Hepatocyte (in vitro differentiated cells): ENCODE measurements around the gene CREBL2.

Source experiments
- EZH2 ChIP-seq: fragments of 200-600 bp; sonication (generic); IDR thresholded peaks from 2 replicates; pipeline ENCODE4 v1.6.1; 2016; ENCODE audit warnings: antibody characterized with exemption, mild to moderate bottlenecking, borderline replicate concordance
- TF ChIP-seq, protein P1 (sequence below): fragments of 200-600 bp; sonication (generic); IDR thresholded peaks from 2 replicates; pipeline ENCODE4 v1.5.1; 2016; ENCODE audit warnings: antibody characterized with exemption, mild to moderate bottlenecking; ENCODE audit not compliant: poor library complexity

DNA sequence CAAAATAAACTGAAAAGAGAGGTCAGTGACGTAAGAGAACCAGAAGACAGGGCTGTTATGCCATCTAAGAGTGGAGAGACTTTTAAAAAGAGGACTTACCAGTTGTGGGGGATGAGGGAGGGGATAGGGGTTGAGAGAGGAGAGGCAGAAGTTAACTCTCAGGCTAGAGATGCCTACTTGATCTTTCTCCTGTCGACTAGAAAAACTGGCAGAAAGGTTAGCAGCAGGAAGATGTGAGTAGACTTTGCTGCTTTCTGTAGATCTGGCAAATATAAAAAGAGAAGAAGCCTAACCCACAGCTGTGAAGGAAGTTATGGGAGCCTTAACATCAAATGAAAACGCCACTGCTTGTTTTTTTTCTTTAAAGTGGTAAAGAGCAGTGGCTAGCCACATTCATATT is 10.7 kb downstream of the CREBL2 start:
- TF ChIP-seq, protein P1, sequence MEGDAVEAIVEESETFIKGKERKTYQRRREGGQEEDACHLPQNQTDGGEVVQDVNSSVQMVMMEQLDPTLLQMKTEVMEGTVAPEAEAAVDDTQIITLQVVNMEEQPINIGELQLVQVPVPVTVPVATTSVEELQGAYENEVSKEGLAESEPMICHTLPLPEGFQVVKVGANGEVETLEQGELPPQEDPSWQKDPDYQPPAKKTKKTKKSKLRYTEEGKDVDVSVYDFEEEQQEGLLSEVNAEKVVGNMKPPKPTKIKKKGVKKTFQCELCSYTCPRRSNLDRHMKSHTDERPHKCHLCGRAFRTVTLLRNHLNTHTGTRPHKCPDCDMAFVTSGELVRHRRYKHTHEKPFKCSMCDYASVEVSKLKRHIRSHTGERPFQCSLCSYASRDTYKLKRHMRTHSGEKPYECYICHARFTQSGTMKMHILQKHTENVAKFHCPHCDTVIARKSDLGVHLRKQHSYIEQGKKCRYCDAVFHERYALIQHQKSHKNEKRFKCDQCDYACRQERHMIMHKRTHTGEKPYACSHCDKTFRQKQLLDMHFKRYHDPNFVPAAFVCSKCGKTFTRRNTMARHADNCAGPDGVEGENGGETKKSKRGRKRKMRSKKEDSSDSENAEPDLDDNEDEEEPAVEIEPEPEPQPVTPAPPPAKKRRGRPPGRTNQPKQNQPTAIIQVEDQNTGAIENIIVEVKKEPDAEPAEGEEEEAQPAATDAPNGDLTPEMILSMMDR, result no peak
- TF ChIP-seq EZH2, result no peak
